NOMO-1 treated with DMSO at 0.1 percent for 48 hours (cell line): ENCODE results near the gene PGAM2.
"Not testable (repeated sequence)": the region's sequence is repeated elsewhere in the genome, so short reads cannot be mapped to it uniquely, and the experiment has no call there.

Source experiments
- DNase-seq: peaks from one replicate; lab custom pipeline; 2025; ENCODE audit not compliant: unreplicated experiment; lab: John Stamatoyannopoulos, UW

The PGAM2 gene

DNA sequence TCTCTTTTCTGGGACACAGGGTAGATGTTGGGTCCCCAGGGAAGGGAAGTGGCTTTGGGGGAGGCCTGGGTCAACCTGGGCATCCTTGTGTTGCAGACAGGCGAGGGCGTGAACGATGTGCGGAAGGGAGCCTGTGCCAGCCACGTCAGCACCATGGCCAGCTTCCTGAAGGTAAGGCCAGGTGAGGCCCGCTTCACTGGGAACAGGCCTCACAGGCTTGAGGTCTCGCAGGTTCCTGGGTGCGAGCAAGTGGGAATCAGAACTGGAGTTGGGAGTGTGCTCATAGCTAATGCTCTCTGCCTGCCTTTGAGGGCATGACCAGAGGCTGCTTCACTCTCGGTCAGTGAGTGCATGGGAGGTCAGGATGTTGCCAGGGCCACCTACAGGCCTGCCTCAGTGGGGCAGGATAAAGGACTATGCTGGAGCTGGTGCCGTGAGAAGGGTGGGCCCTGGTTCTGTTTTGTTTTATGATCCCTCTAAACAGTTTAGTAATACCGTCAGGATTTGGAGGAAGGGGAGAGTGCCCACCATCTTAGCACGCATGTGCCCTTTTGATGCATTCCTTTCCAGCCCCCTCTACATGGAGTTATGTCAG, 12.5 kb downstream of the PGAM2 start:
- DNase-seq, result no peak

DNA sequence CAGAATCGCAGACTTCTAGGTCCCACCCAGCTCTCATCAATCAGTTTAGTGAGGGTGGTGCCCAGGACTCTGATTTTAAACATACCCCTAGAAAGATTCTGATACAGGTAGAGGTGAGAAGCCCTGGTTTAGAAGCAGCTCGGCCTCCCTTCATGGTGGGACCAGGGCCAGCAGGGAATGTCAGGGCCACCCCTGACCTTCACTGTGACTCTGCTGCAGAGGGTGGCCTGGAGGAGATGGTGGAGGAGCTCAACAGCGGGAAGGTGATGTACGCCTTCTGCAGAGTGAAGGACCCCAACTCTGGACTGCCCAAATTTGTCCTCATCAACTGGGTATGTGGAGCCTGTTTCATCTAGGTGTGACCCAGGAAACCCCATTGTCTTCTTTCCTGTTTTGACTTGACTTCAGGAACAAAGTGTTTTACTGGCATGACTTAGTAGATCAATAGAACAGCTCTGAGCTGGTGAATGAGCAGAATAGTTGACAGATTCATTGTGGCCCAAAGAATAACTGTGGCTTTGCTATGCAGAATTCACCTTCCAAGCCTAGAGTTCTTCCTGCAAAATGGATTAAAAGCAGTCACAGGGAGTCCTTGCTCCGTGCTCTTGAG, 13.7 kb downstream of the PGAM2 start:
- DNase-seq, result no peak

DNA sequence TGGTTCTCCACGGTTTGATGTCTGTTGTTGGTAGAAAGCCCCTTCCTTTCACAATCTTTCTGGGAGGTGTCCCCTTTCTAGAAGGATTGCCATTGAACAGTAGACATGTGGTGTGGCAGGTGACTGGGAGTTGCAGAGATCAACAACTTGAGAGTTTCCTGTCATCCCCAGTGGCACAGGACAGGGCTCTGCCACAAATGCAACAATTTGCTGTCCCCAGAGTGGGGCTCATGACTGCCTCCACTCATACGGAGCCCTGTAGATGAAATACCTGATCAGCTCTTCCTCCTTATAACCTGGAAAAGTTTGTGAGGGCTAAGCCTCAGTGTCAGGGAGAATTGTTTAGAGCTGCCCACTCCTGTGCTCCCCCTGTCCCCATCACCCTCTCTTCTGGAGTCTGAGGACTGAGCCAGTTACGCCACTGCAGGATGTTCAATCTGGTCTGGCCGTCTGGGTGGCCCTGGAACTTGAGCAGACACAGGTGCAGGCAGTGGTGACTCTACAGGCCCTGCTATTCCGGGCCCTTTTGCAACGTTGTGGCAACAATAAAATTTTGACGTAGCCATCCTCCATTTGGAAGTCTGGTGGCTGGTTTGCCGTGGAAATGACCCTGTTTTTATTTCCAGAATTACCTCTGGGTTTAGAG, 14.3 kb downstream of the PGAM2 start:
- DNase-seq, result no peak

DNA sequence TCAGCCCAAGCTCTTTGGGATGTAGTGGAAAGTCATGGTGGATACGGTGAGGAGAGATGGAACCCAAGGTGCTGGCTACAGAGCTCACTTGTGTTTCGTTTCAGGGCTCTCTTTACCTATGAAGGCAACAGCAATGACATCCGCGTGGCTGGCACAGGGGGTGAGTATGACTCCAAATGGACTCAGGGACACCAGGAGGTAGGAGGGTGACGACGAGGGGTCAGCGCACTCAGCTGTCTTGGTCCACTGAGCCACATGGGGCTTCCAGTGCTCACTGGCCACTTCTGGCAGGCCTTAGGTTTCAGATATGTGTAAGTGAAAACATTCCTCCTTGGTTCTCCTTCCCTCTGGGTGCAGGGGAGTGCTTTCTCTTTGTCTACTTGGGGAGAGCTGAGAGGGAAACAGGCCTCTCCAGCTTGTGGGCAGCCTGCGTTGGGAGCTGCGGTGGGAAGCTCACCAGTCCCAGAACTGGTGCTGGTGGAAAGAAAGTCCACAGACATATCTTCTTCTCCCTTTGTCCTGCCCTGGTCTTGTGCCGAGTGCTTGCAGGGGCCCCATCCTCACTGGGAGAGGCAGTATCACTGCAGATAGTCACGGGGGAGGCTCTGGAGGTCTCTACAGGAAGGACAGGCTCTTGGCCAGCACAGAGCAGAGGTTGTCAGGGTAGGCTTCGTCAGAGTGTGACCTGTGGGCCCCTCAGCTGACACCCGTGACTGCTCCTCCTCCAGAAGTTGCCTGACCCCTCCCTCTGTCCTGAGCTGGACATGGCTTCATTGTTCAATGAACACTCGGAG, 15.0 kb downstream of the PGAM2 start:
- DNase-seq, result no peak

DNA sequence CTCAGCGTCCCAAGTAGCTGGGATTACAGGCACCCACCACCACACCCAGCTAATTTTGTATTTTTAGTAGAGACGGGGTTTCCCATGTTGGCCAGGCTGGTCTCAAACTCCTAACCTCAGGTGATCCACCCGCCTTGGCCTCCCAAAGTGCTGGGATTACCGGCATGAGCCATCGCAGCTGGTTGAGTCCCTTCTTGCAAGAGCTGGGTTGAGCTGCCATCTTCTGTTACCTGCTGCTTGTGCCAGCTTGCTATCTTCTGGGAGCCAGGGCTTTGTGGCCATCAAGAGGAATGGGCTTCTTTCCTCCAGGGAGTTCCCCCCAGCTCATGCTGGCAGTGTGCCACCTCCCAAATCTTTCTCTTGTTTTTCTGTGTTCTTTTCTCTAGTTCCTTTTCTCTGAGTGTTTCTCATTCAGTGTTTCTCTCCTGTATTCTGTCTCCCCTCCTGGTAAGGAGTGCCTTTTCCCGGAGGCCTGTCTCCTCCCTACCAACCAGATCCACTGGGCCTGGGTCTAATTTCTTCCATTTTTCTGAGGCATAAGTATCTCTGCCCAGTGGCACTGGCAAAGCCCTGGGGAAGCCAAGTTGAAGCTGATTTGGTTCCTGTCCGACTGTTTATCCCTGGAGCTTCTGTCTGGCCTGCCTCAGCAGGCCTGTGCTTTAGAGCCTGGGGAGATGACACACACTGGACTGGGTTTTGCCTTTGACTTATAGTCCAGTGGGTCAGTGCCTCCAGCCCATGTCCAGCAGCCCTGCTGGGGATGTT, 17.2 kb downstream of the PGAM2 start:
- no peak for DNase-seq

DNA sequence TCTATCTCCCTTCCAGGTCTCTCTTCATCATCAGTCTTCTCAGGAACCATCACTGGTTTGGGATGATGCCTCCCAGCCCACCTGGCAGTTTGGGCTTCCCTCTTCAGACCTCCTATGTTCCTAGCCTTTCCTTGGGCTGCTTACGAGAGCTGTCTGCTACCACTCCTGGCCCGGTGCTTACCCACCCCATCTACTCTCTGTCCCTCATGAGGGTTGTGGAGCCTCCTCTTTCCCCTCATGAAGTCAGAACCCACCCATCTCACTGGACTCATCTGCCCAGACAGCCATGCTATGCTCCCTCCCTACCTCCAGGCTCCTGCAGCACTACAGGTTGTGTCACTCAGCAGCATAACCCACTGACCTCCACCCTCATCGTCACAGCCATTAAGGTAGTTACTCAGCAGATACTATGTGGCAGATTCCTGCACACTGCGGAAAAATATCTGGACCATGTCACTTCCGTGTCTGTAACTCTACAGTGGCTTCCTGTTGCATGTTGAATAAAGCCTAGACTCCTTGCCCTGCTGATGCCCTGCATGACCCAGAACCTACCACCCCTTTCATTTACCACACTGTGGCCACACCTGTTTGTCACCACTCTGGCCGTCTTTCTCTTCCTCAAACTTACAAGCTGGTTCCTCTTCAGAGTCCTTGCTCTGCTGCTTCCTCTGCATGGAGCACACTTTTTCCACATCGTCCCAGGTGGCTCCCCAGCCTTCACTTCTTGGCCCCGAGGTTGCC, 18.9 kb downstream of the PGAM2 start:
- DNase-seq, result peak; percentile 99

DNA sequence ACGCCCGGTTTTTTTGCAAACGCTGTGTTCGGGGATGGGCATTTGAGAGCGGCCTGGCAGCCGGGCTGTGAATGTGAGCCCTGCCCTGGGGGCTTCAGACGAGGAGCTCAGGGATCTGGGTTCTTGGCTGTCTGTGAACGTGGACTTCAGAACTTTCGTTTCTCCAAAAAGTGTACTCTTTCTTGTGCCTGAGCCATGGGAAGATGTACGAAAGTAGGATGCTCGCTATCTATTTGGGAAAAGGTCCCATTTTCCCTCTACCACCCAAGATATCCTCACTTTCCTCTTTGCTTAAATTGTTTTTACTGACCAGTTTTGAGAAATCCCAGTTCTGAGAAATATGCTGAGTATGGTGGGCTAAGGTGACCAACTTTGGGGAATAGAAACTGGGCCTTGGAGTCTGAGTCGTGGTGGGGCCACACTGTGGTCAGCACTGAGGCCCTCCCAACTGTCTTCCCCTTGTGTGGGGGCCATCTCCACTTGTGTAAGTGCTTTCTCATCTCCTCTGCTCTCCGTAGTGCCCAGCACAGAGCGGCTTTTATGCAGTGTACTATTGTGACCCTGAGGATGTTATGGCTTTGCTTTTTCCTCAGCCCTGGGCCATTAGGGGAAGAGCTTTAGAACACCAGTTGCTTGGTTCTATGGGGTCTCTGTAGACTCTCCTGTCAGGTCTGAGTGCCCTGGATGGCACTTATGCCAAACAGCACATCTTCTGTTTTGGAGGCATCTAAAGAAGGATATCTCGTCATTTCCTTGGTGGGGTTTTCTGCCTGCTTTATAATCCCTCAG, 19.9 kb downstream of the PGAM2 start:
- peak; percentile 57 for DNase-seq

DNA sequence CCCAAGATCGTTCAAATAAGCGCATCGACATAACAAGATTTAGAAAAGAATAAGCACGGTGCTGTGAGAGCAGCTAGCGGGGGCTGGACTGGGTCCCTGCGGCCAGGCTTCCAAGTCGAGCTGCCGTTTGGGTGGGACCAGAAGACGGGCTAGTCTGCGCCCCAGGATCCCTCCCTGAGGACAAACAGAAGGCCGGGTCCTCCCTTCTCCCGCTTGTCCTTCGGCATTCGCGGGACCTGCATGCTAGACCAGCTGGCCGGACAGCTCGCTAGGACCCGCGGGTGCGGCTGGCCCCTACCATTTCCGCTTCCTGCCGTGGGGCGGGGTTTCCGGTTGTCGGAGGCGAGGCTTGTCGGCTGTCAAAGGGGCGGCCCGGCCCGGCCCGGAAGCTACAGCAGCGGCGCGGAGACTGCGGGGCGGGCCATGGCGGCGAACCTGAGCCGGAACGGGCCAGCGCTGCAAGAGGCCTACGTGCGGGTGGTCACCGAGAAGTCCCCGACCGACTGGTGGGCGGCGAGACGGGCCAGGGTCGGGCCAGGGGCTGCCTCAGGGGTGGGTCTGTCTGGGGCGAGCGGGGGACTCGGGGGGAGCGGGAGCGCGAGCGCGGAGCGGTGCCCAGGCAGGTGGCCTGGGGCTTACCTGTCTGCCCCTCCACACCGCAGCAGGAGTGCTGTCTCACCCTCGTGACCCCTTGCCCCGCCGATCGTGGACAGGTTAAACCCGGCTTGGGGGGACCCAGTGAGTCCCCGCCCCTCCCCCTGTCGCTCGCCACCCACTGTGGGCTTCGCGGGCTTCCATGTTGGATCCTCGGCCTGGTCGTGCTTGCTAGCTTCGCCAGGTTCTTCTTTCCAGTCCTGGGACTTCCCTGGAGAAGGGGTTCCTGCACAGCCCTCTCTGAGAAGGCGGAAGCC, 20.8 kb downstream of the PGAM2 start, which contains the start of gene DBNL:
Gene DBNL (plus strand): TSS at position 388 of the 911 bp plus-strand sequence. CDS start 36 bp downstream, at position 424.
- DNase-seq, result peak; percentile 80

DNA sequence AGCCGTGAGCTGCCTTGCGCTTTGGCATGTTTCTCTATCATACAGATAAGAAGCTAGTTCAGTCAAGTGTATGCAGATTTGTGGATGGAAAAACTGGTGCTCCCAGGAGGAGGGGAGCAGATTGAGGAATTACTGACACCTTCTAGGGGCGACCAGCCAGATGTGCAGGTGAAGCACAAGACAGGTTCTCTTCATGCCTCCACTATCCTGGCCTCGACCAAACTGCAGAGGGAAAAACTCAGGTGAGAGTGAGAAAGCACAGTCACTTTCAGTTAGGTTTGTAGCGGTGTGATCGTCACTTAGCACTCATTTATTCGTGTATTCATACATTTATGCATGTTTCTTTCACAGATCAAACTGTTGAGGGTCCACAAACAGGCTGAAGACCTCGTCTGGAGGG, 21.5 kb downstream of the PGAM2 start:
- no peak for DNase-seq

DNA sequence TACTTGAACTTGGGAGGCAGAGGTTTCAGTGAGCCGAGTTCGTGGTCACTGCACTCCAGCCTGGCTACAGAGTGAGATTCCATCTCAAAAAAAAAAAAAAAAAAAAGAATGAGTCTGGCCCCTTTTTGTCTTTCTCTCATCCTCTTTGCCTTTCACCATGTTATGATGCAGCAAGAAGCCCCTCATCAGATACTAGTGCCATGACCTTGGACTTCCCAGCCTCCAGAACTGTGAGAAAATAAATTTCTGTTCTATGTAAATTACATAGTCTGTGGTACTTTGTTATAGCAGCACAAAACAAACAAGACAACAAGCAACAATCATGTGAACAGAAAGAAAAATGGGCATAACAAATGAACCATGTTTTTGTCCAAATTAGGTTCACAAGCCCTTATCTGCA, 23.1 kb downstream of the PGAM2 start:
- no peak for DNase-seq

DNA sequence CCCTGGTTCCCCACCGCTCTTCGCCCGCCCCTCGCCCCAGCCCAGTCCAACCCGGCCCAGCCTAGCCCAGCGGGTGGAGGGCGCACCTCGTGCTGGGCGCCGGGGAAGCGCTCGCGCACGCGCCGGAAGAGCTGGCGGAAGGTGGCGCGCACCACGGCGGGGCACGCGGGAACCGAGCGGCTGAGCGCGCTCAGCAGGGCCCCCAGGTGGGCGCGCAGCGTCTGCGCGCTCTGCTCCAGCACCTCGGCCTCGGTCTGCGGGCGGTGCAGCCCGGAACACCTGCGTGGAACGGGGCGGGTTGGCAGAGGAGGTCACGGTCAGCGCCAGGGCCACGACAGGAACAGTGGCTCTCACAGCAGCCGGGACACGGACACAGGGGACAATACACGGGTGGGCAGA, 24.9 kb downstream of the PGAM2 start:
- DNase-seq, result not testable (repeated sequence)

DNA sequence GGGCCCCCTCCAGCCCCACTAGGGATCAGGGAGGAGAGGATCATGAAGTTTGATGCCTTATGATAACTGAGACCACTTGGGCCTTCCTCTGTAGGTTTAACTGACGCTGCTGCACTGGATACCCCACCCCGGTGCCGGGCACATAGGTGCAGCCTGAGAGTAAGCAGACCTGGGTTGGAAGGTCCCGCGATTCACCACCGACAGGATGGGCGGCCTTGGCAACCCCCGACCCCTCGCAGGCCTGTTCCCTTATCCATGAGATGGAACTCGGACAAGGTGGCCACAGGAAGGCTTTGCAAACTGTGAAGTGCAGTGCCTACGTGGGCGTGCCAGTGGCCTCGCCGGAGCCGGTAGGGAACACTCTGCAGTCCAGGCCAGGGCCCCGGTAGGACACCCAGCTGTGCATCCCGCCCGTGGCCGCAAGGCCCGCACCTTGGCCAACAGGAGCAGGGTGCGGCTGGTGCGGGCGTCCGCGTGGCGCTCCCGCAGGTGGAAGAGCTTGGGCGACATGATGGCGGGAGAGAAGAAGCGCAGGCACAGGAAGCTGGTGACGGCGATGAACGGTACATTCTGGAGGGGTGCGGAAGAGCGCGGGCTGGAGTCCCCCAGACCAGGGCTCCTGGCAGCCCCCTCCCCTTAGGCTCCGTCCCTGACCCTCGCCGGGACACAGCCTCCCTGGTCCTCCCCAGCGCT, 25.4 kb downstream of the PGAM2 start:
- DNase-seq, result not testable (repeated sequence)

DNA sequence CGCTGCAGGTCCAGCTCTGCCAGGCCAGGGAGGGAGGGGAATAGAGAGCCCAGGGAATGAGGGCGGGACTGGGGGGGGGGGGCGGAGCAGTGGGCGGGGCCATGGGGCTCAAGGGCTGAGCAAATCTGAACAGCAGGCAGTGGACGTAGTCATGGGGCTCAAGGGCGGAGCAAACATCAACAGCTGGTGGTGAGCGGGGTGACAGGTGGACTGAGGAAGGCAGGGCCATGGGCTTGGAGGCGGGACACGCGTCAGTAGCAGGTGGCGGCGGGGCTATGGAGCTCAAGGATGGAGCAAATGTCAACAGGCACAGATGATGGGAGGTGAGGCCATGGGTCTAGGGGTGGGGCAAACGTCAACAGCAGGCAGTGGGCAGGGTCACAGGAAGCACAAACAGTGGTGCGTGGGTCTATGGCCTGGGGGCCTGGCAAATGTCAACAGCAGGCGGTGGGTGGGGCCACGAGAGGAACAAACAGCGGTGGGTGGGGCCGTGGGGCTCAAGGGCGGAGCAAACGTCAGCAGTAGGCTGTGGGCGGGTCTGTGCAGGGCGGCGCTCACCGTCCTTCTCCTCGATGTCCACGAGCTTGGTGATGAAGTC, 26.3 kb downstream of the PGAM2 start:
- DNase-seq, result peak; percentile 36

DNA sequence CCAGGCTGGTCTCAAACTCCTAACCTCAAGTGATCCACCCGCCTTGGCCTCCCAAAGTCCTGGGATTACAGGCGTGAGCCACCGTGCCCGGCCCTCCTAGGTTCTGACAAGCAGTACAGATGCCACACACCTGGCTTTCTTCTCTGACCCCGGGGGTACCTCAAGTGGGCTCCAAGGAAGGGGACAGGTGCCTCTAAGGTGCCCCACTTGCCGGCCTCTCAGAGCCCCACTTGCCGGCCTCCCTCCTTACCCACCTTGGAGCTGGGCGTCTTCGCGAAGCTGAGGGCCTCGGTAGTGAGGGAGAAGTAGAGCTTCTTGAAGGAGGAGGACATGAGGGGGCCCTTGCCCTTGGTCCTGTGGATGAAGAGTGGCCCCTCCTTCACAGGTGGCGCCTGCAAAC, 26.8 kb downstream of the PGAM2 start:
- not testable (repeated sequence) for DNase-seq

DNA sequence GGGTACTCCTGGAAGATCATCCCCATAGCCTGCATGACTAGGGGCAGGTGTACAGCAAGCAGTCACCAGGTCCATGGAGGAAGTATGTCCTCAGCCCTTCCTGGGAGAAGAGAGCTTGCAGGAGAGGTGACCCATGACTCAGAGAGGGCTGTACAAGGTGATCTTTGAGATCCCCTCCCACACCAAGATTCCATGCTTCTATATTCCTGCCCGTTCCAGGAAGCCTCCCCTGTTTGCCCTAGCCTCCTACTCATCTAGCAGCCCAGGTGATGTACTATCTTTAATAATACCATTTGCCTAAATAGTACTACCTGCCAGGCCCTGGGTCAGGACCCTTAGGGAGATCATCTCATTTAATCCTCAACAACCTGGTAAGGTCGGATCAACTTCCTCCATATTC, 27.4 kb downstream of the PGAM2 start:
- DNase-seq, result not testable (repeated sequence)

DNA sequence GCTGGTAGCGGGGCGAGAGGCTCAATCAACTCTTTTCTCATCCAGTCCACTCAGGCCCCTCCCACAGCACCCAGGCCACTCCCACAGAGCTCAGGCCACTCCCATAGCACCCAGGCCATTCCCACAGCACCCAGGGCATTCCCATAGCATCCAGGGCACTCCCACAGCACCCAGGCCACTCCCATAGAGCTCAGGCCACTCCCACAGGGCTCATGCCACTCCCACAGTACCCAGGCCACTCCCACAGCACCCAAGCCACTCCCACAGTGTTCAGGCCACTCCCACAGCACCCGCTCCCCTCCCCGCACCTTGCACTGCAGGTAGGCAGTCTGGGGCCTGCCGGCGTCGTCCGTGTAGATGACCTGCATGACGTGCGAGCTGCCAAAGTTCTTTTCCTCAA, 29.0 kb downstream of the PGAM2 start:
- DNase-seq, result not testable (repeated sequence)
